GM19324 (cell line): Measurements from ENCODE around the gene TMEM9B.

Experiments
- ATAC-seq: cut with Tn5 transposase; IDR thresholded peaks from one replicate; pipeline ENCODE4 v1.9.1; 2021; ENCODE audit warnings: mild to moderate bottlenecking, moderate library complexity; ENCODE audit not compliant: unreplicated experiment, low FRiP score

The TMEM9B gene

GRCh38 chr11:8932564-8933180 is 31.6 kb downstream of the TMEM9B start, which contains the start of gene C11orf16:
TSS of gene C11orf16 (minus strand) at chr11:8932947. CDS start at chr11:8932308, 639 bp downstream.
- ATAC-seq: no peak

- no peak for ATAC-seq
These were observed 33.6 kb downstream of the TMEM9B start for GRCh38 chr11:8930456-8931175.

DNA sequence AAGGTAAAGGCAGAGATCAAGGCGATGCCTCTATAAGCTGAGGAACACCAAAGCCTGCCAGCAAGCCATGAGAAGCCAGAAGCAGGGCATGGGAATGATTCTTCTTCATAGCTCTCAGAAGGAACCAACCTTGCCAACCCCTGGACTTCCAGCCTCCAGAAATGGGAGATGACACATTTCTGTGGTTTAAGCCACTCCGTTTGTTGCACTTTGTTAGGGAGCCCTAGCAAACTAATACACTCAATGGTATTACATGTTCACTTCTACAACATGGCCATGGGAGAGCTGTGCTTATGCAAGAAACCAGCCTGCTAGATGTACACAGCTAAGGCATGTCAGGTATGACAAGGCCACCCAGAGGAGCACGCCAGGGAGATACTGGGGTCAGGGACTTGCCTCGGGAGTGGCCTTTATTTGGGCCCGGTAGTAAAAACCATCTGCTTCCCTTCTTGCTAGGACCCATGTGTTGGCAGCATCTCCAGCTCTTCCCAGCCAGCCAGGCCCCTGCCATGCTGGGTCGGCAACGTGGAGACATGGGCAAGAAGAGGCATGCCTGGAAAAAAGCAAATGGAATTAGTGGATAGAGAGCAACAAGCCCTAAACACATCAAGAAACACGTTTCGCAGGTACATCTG is 35.1 kb downstream of the TMEM9B start:
- ATAC-seq: no peak

DNA sequence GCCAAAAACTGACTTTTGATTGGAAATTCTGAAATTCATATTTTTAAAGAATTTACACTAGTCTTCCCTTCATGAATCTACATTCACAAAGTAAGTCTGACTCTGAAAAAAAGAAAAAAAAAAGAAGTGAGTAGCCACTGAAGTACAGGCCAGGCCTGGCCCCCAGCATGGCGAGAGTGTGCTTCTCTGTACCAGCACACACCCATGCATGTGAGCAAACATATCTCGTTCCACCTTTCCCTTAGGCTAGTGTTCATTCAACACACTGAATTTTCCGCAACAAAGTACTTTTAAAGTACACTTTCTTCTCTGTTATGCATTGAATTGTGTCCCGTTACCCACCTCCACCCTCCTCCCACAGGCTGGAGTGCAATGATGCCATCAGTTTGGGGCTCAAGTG is 36.0 kb downstream of the TMEM9B start:
- no peak for ATAC-seq

- ATAC-seq: no peak
These were observed 37.0 kb downstream of the TMEM9B start for GRCh38 chr11:8927233-8927632.

DNA sequence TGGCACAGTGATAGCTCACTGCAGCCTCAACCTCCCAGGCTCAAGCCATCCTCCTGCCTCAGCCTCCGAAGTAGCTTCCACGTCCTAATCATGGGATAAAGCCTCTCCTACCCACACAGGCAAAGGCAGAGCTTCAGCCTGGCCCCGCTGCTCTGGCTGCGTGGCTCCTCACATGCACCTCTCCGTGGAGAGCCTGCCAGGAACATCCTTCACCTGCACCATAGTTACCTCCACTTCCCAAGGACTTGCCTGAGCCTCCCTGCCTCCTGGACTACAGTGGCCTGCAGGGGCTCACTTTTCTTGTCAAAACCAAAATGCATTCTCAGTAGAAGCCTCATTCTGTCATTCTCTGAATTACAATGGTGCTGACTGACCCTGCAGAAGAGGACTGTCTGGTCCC is 38.0 kb downstream of the TMEM9B start:
- no peak for ATAC-seq

DNA sequence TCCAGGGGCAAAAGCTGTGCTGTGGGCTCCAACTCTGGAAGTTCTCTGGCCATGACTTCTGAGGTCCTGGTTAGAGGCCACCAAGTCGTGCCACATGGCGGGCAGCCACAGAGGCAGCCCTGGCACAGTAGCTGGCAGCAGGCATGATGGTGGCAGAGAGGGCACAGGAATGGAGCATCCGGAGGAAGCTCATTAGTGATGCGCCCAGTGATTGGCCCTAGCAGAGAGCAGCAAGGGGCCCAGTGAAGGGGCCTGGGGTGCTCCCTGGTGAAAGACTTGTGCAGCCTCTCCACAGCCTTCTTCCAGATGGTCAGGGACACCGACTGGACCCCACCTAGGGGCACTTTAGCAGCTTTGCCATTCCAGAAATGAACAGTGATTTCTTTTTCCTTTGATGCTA is 38.5 kb downstream of the TMEM9B start:
- no peak for ATAC-seq

- ATAC-seq: no peak
These were observed 41.6 kb downstream of the TMEM9B start for GRCh38 chr11:8922691-8923090.

- no peak for ATAC-seq
These were observed 47.0 kb downstream of the TMEM9B start for GRCh38 chr11:8917157-8917825.

GRCh38 chr11:8914661-8915018 is 49.6 kb downstream of the TMEM9B start:
- ATAC-seq: no peak

DNA sequence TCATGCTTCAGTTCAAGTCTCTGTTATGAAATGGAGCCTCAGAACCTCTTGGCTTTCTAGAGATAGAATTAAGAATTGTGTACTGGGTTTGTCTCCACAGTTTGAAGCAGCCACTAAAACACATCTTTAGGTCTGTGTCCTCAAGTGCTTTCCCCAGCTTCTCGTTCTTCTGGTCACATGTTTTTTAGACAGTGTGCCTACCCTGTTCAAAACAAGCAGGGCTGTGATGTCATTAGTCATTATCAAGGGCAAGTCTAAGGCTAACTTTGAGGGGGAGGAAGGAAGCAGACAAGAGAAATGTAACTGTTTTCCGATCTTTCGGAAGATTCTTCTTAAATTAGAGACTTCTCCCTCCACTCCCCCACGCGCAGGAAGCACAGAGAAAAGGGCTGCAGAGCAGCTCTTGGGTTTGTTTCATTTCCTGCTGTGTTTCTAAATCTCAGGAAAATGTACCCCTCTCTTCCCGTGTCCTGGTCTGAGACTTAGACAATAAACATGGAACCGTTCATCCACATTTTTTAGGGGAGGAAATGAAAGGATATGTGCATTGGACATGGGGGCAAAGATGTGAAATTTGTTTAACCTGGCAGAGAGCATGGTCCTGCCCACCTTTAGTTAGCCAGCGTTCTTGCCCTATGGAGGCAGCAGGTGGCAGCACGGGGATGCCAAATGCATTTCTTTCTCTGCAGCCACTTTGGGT is 50.1 kb downstream of the TMEM9B start:
- no peak for ATAC-seq

GRCh38 chr11:8911029-8911823 is 53.0 kb downstream of the TMEM9B start, which contains the start of gene AKIP1:
TSS of gene AKIP1 (plus strand) at chr11:8911189. CDS start at chr11:8911450, 261 bp downstream.
- peak; percentile 81 for ATAC-seq

DNA sequence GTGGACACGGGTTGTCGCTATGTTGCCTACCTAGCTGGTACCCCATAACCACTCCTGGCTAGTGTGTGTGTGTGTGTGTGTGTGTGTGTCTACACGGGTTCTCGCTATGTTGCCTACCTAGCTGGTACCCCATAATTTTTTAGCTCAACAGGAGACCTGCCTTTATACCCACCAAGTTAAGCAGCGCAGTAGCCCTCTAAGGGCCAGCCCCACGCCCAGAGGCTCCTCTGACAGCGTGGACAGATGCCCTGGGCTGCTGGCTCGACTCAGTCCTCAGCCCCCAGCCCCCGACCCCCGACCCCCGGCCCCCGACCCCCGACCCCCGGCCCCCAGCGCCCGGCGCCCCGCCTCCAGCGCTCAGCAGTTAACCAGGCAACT is 53.6 kb downstream of the TMEM9B start:
- ATAC-seq: peak; percentile 2

DNA sequence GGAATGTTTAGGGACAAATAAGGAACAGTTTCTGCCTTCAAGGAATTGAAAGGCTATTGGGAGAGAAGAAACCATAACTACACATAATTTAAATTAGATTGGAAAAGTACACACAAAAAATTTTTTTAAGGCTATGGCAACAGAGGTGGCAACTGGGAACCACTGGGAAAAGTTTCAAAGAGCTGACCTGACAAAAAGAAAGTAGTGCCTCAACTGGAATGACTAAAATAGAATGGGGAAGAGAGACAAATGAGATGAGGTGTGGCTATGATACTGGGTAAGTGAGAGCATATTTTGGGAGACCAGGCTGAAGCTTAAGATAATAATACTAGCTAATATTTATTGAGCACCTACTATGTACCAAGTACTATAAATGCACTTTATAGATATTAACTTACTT is 56.1 kb downstream of the TMEM9B start:
- no peak for ATAC-seq

DNA sequence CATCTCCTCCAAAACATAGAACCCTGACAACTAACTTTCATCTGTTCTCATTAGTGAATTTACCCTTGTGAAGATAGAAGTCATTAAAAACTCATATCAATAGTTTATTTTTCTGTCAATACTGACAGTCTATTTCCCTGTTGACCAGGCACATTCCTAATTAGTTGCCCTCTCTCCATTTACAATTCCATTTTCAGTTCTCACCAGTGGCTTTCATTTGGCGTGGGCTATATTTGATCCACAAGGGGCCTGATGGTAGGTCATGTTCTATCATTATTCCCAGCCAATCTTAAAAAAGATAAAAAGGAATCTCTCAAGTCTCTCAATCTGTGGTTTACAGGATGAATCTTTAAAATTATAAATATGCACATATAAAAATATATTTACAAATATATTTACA is 57.1 kb downstream of the TMEM9B start:
- ATAC-seq: no peak

DNA sequence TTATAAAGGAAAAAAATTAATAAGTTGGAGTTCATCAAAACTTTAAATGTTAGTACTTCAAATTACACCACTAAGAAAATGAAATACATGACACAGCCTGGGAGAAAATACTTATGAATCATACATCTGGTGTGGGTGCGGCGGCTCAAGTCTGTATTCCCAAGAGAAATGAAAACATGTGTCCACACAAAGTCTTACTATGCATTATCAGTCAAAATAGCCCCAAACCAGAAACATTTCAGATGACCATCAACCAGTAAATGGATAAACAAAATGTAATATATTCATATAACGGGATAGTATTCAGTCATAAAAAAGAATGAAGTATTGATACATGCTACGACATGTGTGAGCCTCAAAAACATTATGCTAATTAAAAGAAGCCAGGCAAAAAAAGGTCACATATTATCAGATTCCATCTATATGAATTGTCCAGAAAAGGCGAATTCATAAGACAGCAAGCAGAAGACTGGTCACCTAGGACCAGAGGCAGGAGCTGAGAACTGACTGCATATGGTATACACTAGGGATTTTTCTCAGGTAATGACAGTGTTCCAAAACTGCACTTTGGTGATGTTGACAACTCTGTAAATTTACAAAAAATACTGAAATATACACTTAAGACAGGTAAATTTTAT is 58.6 kb downstream of the TMEM9B start:
- ATAC-seq: no peak

DNA sequence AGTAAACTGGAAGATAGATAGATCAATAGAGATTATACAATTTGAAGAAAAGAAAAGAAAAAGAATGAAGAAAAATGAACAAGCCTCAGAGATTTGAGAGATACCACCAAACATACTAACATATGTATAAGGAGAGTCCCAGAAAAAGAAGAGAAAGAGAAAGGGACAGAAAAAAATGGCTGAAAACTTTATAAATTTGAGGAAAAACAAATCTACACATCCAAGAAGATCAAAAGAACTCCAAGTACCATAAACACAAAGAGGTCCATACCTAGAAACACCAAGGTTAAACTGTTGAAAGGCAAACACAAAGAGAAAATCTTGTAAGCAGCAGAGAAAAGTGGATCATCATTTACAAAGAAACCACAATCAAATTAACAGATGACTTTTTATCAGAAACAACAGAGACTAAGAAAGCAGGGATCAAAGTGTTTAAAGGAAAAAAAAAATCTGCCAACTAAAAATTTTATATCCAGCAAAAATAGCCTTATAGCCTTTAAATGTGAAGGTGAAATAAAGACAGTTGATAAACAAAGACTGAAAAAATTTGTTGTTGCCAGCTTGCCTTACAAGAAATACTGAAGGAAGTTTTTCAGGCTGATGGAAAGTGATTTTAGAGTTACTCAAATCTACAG is 65.0 kb downstream of the TMEM9B start:
- no peak for ATAC-seq
